Testis (tissue), 2 donors: ENCODE results near the gene SEPTIN6.

Experiments
- POLR2A ChIP-seq: fragments of 450-650 bp; IDR thresholded peaks from one replicate; pipeline ENCODE4 v1.6.1; 2017; ENCODE audit warnings: antibody characterized with exemption, mild to moderate bottlenecking, moderate library complexity
- TF ChIP-seq, protein P1 (sequence below), 3 experiments: fragments of 450-650 bp in 2 of 3; fragments of 200-600 bp in 1 of 3; sonication (generic) in 1 of 3; IDR thresholded peaks; one replicate each; pipeline ENCODE4 v1.5.1; 2016 to 2019; ENCODE audit warnings: antibody characterized with exemption in 3 of 3, mild to moderate bottlenecking in 2 of 3, moderate library complexity in 1 of 3

GRCh38 chrX:119721487-119721886 lies 28.5 kb upstream of the SEPTIN6 start:
- TF ChIP-seq, protein P1, sequence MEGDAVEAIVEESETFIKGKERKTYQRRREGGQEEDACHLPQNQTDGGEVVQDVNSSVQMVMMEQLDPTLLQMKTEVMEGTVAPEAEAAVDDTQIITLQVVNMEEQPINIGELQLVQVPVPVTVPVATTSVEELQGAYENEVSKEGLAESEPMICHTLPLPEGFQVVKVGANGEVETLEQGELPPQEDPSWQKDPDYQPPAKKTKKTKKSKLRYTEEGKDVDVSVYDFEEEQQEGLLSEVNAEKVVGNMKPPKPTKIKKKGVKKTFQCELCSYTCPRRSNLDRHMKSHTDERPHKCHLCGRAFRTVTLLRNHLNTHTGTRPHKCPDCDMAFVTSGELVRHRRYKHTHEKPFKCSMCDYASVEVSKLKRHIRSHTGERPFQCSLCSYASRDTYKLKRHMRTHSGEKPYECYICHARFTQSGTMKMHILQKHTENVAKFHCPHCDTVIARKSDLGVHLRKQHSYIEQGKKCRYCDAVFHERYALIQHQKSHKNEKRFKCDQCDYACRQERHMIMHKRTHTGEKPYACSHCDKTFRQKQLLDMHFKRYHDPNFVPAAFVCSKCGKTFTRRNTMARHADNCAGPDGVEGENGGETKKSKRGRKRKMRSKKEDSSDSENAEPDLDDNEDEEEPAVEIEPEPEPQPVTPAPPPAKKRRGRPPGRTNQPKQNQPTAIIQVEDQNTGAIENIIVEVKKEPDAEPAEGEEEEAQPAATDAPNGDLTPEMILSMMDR (IDR thresholded peaks at IDR 0.05) = no peak
- no peak for TF ChIP-seq POLR2A
